Right atrium auricular region (tissue), 2 donors: ENCODE measurements around the gene ERGIC1. TPM values are rescaled to one million over a fixed set of nuclear protein-coding genes. Genes with fewer than 3 reads are reported as not detected.

Source experiments
- DNase-seq: peaks from one replicate; pipeline ENCODE4 v3.0.0-alpha.2; 2019; ENCODE audit warnings: low spot score
- H3K27ac ChIP-seq, 2 donors: fragments of 200-600 bp; sonication (generic); 1 replicate in 1 of 2; 2 replicates in 1 of 2; pipeline ENCODE4 v1.5.1; 2016 to 2019
- H3K27me3 ChIP-seq, 2 donors: fragments of 200-600 bp; sonication (generic); one replicate each; pipeline versions ENCODE4 v1.5.1 to v1.6.0; 2017 to 2019
- H3K36me3 ChIP-seq: fragments of 200-600 bp; sonication (generic); one replicate; pipeline ENCODE4 v1.5.1; 2016
- H3K4me1 ChIP-seq, 2 donors: fragments of 200-600 bp; sonication (generic); one replicate each; pipeline versions ENCODE4 v1.5.1 to v1.6.0; 2017 to 2019
- H3K4me3 ChIP-seq, 2 donors: fragments of 200-600 bp; sonication (generic); 1 replicate in 1 of 2; 2 replicates in 1 of 2; pipeline ENCODE4 v1.5.1; 2017 to 2019; ENCODE audit warnings: mild to moderate bottlenecking in 1 of 2, moderate library complexity in 1 of 2
- H3K9me3 ChIP-seq, 2 donors: fragments of 200-600 bp; sonication (generic); one replicate each; pipeline ENCODE4 v1.5.1; 2019
- CTCF ChIP-seq, 2 donors: fragments of 200-600 bp; sonication (generic); IDR thresholded peaks; one replicate each; pipeline ENCODE4 v1.5.1; 2019; ENCODE audit warnings: antibody characterized with exemption in 2 of 2
- total RNA-seq, 2 donors: library from RNA; depleted of rRNA; stranded (reverse); fragments of >200 nt; gene quantifications; one replicate each; pipeline ENCODE4 v1.1.0, GENCODE V29; 2016

ERGIC1 gene
- total RNA-seq, 2 donors from 2014 or later, result 70.7 to 113 TPM

DNA sequence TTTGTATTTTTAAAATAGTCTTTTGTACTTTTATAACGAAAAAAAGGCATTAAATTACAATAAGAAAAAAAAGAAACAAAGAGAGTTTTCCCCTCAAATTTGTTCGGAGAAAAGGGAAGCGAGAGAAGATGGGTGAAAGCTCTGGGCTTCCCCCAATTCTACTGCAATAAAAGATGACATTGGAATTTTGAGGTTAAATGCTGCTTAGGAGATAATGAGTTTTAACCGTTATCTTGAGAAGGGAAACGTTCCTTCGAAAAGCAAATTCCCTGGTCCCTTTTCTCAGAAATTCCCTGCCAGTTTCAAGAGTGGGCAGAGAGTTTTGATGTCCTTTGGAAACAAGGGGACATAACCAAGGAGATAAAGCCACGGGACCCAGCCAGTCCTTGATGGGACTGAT lies 18.4 kb upstream of the ERGIC1 start:
- H3K36me3 ChIP-seq, result no peaks in the 10 kb centered on the region
- DNase-seq, result no peak
- no peaks in the 10 kb centered on the region for H3K9me3 ChIP-seq
- peaks cover 0 to 10% of the 10 kb centered on the region in 2 donors for H3K4me1 ChIP-seq
- H3K27ac ChIP-seq, result no peak overlapping the region
- no peaks in the 10 kb centered on the region for H3K27me3 ChIP-seq
- no peak for TF ChIP-seq CTCF (IDR thresholded peaks at IDR 0.05)
- H3K4me3 ChIP-seq, result no peak overlapping the region

GRCh38 chr5:172816925-172817562 lies 17.0 kb upstream of the ERGIC1 start:
- no peak overlapping the region for H3K4me3 ChIP-seq
- no peaks in the 10 kb centered on the region for H3K36me3 ChIP-seq
- peaks cover 0 to 11% of the 10 kb centered on the region in 2 donors for H3K4me1 ChIP-seq
- no peak for DNase-seq
- no peak for TF ChIP-seq CTCF (IDR thresholded peaks at IDR 0.05)
- no peaks in the 10 kb centered on the region for H3K9me3 ChIP-seq
- H3K27me3 ChIP-seq, result no peaks in the 10 kb centered on the region
- H3K27ac ChIP-seq, result no peak overlapping the region

DNA sequence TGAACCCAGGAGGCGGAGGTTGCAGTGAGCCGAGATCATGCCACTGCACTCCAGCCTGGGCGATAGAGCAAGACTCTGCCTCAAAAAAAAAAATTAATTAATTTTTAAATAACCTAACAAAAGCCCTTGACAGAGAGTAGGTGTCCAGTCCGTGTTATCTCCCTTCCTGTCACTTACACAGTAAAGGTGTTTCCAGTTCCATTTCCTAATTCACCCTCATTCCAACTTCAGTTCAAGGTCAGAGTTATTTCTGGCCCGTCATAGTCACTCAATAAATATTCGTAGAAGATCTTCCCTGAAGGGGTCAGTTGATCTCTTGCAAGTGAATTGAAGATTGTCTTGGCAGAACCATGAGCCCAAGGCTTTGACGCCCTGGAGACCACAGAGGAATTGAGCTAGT lies 16.4 kb upstream of the ERGIC1 start:
- H3K4me3 ChIP-seq, result no peak overlapping the region
- H3K27me3 ChIP-seq, result no peaks in the 10 kb centered on the region
- TF ChIP-seq CTCF (IDR thresholded peaks at IDR 0.05), result no peak
- peaks cover 0 to 11% of the 10 kb centered on the region in 2 donors for H3K4me1 ChIP-seq
- H3K27ac ChIP-seq, result no peak overlapping the region
- no peak for DNase-seq
- no peaks in the 10 kb centered on the region for H3K36me3 ChIP-seq
- H3K9me3 ChIP-seq, result no peaks in the 10 kb centered on the region

DNA sequence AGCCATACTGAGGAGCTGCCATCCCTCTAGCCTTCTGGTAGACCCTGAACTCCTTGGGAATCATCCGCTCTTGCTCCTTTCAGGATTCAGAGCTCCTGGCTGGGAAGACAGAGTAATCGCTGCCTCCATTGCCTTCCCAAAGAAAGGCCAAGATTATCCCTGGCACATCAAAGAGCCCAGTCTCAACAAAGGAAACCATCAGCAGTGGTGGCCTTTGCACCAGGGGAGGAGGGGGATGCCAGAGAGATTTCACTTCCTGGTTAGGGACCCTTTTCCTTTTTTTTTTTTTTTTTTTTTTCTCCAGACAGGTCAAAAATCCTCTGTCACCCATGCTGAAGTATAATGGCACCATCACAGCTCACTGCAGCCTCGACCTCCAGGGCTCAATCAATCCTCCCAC lies 16.0 kb upstream of the ERGIC1 start:
- no peak for DNase-seq
- Histone ChIP-seq H3K27me3 (no peaks in the 10 kb centered on the region), H3K4me3 (no peak overlapping the region), H3K27ac (no peak overlapping the region), H3K36me3 (no peaks in the 10 kb centered on the region), H3K9me3 (no peaks in the 10 kb centered on the region), H3K4me1 (peaks cover 0 to 11% of the 10 kb centered on the region in 2 donors)
- TF ChIP-seq CTCF (IDR thresholded peaks at IDR 0.05), result no peak

DNA sequence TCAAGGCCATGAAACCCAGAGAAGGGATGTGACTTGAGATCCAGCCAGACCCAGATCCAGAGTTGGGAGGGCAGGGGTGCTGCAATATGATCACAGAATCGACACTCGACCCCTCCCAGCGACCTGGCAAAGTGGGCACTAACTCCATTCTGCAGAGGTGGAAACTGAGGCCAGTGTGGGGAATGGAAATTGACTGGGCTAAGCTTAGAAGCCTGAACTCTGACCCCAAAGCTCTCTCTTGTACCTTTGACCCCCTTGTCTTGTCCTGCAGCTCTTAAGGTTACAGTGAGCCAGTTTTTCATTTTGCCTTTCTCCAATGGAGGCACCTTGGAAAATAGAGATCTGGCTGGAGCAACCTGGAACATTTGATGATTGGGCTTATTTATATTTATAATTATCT lies 14.5 kb upstream of the ERGIC1 start:
- no peaks in the 10 kb centered on the region for H3K27me3 ChIP-seq
- no peak for DNase-seq
- H3K4me3 ChIP-seq, result no peak overlapping the region
- H3K9me3 ChIP-seq, result no peaks in the 10 kb centered on the region
- peaks cover 0 to 11% of the 10 kb centered on the region in 2 donors for H3K4me1 ChIP-seq
- no peak overlapping the region for H3K27ac ChIP-seq
- H3K36me3 ChIP-seq, result no peaks in the 10 kb centered on the region
- TF ChIP-seq CTCF (IDR thresholded peaks at IDR 0.05), result no peak
